IPS DF 4.7 (cell line): Measurements from ENCODE around the gene TUBB.
"Not testable (repeated sequence)": the region's sequence is repeated elsewhere in the genome, so short reads cannot be mapped to it uniquely, and the experiment has no call there.

Experiments used
- DNase-seq: peaks from one replicate; pipeline ENCODE4 v3.0.0-alpha.2; 2013; ENCODE audit warnings: low spot score; ENCODE audit errors: extremely low read depth

Gene TUBB

GRCh38 chr6:30759575-30760239 lies 39.6 kb downstream of the TUBB start:
- no peak for DNase-seq

- no peak for DNase-seq
Observed at GRCh38 chr6:30760549-30760948, 40.4 kb downstream of the TUBB start.

- DNase-seq, result no peak
Observed at GRCh38 chr6:30761791-30762429, 41.8 kb downstream of the TUBB start.

- DNase-seq, result no peak
Observed at GRCh38 chr6:30763155-30763617, 43.0 kb downstream of the TUBB start.

GRCh38 chr6:30763618-30764489 lies 43.7 kb downstream of the TUBB start:
- DNase-seq, result no peak

DNA sequence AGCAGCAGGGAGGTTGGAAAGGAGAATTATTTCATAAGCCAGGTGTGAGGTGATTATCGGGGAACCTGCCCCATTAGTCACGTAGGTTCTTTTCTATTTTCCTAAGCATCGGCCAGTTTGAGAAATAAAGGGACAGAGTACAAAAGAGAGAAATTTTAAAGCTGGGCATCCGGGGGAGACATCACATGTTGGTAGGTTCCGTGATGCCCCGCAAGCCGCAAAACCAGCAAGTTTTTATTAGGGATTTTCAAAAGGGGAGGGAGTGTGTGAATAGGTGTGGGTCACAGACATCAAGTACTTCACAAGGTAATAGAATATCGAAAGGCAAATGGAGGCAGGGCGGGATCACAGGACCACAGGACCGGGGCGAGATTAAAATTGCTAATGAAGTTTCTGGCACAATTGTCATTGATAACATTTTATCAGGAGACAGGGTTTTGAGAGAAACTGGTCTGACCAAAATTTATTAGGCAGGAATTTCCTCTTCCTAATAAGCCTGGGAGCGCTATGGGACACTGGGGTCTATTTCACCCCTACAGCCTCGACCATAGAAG lies 44.4 kb downstream of the TUBB start:
- not testable (repeated sequence) for DNase-seq

GRCh38 chr6:30765495-30765894 lies 45.3 kb downstream of the TUBB start:
- not testable (repeated sequence) for DNase-seq

GRCh38 chr6:30766461-30767157 lies 46.5 kb downstream of the TUBB start:
- no peak for DNase-seq

GRCh38 chr6:30767158-30767943 lies 47.2 kb downstream of the TUBB start:
- DNase-seq, result no peak

GRCh38 chr6:30767944-30768301 lies 47.8 kb downstream of the TUBB start:
- no peak for DNase-seq

DNA sequence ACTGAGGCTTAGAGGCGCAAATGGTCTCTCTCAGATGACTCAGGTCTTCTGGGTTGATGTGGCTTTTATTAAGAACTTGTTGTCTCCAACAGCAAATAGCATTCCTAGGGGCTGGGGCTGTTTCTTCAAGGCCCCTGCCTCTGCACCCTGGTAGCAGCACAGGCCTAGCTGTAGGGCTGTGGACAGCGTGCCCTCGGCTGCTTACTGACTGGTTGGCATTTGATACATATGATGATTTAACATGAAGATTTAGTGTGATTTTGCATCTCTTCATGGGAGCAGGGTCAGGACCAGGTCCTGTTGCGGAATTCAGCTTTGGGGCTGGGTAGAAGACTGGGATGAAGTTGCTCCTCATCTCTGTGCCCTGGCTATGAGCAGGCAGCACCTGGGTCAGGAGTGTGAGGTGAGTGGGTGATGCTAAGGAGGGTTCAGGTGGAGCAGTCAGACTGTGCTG lies 48.5 kb downstream of the TUBB start:
- no peak for DNase-seq

GRCh38 chr6:30769088-30769852 lies 49.1 kb downstream of the TUBB start:
- no peak for DNase-seq

DNA sequence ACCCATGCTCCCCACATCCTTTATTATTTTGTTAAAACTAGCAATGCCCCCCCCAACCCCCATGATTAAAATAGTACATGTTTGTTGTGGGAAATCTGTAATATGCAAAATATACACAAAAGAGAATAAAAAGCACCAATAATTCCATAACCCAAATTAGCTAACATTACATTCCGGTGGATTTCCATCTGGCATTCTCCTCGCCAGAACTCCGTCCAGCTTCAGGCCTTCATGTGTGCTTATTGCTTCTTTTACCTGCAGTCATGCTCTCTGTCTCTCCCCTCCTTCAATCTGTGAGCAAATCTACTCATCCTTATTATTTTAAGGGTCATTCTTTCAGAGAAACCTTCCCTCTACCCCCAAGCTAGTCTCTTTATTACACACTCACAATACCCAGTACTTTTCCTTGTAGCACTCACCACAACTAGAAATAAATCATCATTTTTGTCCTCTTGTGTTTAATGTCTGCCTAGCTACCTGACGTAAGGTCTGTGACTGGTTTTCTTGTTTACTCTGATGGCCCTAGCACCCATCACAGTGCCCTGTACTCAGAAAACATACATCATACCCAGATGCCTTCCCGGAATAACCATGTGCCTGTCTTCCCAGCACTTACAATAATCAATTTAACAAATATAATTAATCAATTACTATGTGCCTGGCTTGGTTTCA lies 49.8 kb downstream of the TUBB start:
- DNase-seq, result no peak

DNA sequence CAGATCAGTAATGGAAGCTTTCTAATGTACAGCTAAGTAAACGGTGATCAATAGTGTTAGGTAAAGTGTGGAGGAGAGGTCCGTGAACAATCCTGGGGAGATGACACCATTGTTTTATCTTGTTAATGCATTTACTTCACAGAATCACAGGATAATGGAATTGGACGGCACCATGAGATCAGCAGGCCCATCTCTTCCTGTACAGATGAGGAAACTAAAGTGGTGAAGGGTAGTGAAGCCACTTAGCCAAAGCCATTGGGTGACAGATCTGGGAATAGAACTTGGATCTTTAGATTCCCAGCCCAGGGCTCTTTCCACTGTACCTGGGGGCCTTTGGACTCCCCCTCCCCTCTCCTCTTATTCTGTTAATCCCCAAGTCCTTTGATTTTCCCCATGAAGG lies 50.4 kb downstream of the TUBB start:
- DNase-seq, result no peak

DNA sequence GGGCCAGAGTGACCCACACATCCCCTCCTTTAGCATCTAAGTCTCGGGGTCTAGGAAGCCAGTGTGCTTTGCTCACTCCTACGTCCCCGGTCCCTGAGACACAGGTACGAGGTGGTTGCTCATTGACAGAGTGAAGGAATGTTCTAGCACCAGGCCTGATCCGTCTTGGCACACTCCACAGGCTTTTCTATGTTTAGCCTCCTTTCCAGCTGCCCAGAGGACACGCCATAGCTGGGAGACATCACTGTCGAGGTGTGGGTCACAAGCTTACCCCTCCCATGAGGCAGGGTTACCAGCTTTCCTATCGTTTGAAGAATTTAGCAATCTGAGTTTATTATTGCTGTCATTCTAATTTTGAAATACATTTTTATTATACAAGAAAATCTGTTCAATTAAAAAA lies 54.5 kb downstream of the TUBB start:
- no peak for DNase-seq
